Right lobe of liver (tissue), 4 donors: Measurements from ENCODE around the gene EEF1AKMT3.

Source experiments
- CTCF ChIP-seq, 4 donors: fragments of 200-600 bp in 3 of 4; fragments of 450-650 bp in 1 of 4; IDR thresholded peaks; one replicate each; pipeline versions ENCODE4 v1.5.1 to v1.8.0; 2016 to 2022; ENCODE audit warnings: antibody characterized with exemption in 4 of 4, mild to moderate bottlenecking in 2 of 4
- POLR2A ChIP-seq: fragments of 450-650 bp; IDR thresholded peaks from one replicate; pipeline ENCODE4 v1.6.1; 2017; ENCODE audit warnings: antibody characterized with exemption, mild to moderate bottlenecking
- donor health status: DM: no; HTN: no; CAD: no.
- donor health status: DM: no; HTN: no; CAD: no.
- donor health status: DM: no; HTN: yes; CAD: no.

GRCh38 chr12:57739387-57739786, 33.0 kb upstream of the EEF1AKMT3 start:
- TF ChIP-seq CTCF (IDR thresholded peaks at IDR 0.05) (no peak), POLR2A (no peak)
